HS-27A (cell line): Measurements from ENCODE around the gene PILRA.

Experiments
- DNase-seq: peaks from one replicate; pipeline ENCODE4 v3.0.0-alpha.2; 2012; ENCODE audit warnings: low read depth, missing footprints

Gene PILRA

DNA sequence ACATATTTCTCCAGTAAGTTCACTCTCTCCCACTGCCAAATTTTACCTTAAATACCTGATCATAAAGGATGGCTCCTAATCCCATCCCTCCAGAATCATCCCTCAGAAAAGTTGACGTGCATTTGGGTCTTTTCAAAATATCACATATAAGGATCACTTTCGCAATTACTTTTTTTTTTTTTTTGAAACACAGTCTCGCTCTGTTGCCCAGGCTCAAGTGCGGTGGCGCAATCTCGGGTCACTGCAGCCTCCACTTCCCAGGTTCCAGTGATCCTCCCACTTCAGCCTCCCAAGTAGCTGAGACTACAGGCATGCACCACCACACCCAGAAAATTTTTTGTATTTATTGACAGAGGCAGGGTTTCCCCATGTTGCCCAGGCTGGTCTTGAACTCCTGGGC, 37.8 kb downstream of the PILRA start:
- no peak for DNase-seq

- no peak for DNase-seq
Measured at GRCh38 chr7:100413346-100413745, 40.1 kb downstream of the PILRA start.

- no peak for DNase-seq
Measured at GRCh38 chr7:100413889-100414288, 40.6 kb downstream of the PILRA start.

DNA sequence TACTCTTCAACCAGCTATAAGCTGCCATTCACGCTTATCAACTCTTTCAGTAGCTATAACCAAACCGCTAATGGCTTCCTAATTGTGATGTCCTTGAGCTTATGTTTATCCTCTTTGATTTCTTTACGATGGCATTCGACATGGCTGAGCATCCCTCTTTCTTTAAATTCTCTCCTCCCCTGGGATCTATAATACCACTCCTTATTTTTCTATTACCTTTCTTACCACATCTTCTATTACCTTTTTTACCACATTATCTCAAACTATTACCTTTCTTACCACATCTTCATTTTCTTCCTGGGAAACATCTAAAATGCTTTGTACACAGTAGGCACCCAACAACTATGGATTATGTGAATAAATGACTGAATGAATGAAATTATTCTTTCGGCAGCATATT, 42.2 kb downstream of the PILRA start:
- DNase-seq, result no peak

GRCh38 chr7:100418930-100419659, 45.8 kb downstream of the PILRA start:
- no peak for DNase-seq

DNA sequence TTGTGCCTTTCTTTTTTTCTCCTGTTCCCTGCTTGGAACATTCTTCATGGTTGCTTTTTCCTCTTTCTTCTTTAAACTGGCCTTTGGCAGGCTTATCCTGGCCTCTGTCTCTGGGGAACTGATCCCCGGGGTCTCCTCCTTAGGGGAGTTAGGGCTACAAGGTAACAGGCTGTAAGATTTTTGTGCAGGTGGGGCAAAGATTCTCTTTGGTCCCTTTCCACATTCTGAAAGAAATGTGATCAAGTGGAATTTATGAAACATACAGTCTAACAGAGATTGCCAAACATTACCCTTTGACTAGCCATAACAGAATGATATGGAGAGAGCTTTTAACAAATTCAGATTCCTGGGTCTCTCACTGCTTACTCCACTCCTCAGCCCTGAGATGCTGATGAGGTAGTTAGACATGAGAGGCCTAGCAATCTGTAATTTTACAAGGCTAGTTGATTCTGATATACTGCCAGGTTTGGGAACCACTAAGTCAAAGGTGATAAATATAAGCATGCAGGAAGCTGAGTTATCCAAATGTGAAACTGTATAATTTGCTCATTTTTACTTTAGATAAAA, 46.5 kb downstream of the PILRA start:
- DNase-seq, result no peak

DNA sequence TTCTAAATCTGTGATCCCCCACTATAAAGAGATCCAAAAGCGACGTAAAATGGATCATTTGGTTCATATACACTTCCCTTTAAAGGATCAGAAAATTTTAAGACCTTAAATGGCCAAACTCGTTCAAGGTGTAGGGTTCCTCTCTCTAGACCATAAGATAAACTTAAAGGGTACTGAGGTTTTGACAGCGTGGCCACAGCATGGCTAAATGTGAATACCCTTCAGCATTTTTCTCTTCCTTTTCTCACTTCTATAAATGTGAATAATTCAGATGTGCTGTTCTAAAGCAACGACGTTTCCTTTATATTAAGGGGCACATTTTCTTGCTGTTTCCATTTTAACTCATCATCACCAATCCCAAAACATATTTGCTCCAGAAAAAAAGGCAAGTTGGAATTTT, 50.0 kb downstream of the PILRA start:
- DNase-seq, result no peak

GRCh38 chr7:100425347-100425746, 52.1 kb downstream of the PILRA start:
- no peak for DNase-seq

GRCh38 chr7:100426516-100426915, 53.2 kb downstream of the PILRA start:
- DNase-seq, result no peak

DNA sequence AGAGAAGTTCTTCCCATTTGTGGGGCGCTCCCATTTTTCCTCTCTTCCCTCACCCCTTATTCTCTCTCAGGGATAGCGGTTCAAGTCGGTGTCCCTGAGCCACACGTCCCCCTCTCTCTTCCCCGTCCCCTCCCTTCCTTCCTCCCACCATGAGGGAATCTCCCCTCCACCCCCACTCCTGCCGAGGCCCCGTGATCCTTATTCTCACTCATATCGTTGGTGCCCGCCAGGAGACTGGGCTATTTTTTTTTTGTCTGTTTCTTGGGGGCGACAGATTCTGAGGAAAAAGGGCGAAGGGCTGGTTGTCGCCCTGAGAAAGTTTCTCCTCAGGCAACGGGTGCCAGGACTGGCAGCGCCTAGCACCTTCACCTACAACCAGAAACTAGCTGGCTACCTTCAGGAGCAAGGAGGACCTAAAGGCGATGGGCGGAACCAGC, 54.5 kb downstream of the PILRA start:
- DNase-seq, result no peak

DNA sequence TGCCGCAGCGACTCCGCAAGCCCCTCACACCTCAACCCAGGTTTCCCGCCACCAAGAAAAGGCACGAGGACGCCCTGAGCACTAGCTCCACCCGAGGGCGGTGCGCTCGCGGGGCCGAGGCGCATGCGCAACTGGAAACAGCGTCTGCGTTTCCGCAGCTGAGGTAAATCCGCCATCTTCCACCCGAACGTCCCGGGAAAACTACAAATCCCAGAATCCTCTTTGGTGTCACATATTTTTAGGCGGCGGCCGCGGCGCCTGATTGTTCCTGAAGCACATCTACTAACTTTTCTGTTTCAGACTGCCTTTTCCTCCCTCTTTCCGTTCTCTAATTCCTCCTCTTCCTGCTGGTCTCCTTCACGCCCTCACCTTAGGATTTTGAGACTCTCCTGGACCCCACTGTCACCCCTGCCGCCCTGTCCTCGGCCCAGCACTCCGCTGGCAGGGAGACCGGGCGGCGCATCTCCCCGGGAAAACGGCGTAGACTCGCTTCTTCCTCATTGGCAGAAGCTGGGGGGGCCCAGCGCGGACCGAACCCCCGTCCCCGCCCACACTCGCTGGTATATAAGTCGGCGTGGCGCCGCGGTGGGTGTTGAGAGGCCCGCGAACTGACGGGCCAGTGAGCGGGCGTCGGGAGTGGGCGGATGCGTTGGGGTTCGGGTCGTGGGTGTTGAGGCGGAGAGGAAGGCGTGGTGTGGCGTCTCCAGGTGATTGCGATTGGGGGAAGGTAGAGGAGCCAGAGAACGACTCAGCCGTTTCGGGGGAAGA, 55.1 kb downstream of the PILRA start, which contains the start of gene ZCWPW1:
Gene ZCWPW1 (minus strand): TSS at position 505 of the 768 bp plus-strand sequence. CDS start 8,054 bp downstream, outside the sequence.
- peak; percentile 88 for DNase-seq

DNA sequence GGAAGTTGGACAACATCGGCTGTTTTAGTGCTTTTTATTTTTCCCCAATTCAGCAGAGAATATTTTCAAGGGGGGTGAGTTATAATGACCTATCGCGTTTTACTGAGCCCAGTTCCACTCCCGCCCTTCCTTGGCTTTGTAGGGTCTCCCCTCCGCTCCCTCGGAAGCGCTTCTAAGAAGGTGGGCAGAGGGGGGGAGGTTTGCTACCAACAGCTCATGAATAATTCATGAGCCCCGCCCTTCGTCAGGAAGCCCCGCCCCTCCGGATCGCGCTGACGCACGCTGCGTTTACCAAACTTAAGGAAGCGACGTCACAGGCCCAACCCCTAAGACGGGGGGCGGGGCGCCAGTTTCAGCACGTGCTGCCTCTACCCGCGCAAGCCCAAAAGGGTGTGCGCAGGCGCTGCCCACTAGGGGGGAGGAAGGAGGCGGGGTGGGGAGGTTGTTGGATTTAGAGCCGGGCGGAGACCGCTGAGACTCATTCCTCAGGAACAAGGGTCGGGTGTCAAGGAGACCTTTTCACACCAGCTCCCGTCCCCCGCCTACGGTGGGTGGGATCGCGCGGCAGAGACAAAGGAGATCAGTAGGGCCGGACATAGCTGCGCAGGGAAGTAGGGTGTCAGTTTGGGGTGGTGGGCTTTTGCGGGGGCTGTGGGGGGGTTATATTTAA, 55.8 kb downstream of the PILRA start:
- peak; percentile 93 for DNase-seq

GRCh38 chr7:100429637-100430492, 56.6 kb downstream of the PILRA start, which contains the start of gene MEPCE:
Gene MEPCE, plus strand, starts transcription at chr7:100429831. Its CDS starts 188 bp downstream, at chr7:100430019.
- peak; percentile 69 for DNase-seq

DNA sequence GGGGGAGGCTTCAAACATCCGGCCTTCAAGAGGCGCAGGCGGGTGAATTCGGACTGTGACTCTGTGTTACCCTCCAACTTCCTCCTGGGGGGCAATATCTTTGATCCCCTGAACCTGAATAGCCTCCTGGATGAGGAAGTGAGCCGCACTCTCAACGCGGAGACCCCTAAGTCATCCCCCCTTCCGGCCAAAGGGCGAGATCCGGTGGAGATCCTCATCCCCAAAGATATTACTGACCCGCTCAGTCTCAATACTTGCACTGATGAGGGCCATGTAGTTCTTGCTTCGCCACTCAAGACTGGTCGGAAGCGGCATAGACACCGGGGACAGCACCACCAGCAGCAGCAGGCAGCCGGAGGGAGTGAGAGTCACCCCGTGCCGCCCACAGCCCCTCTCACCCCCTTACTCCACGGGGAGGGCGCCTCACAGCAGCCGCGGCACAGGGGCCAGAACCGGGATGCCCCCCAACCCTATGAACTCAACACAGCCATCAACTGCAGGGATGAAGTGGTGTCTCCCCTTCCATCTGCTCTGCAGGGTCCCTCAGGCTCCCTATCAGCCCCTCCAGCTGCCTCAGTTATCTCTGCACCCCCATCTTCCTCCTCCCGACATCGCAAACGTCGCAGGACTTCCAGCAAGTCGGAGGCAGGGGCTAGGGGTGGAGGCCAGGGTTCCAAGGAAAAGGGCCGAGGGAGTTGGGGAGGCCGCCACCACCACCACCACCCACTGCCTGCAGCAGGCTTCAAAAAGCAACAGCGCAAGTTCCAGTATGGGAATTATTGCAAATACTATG, 57.4 kb downstream of the PILRA start:
- DNase-seq, result no peak

DNA sequence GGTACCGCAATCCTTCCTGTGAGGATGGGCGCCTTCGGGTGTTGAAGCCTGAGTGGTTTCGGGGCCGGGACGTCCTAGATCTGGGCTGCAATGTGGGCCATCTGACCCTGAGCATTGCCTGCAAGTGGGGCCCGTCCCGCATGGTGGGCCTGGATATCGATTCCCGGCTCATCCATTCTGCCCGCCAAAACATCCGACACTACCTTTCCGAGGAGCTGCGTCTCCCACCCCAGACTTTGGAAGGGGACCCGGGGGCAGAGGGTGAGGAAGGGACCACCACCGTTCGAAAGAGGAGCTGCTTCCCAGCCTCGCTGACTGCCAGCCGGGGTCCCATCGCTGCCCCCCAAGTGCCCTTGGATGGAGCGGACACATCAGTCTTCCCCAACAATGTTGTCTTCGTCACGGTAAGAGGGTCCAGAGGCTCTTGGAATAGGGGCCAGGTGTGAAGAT, 58.0 kb downstream of the PILRA start:
- DNase-seq, result no peak

- no peak for DNase-seq
Measured at GRCh38 chr7:100432053-100432452, 58.8 kb downstream of the PILRA start.

DNA sequence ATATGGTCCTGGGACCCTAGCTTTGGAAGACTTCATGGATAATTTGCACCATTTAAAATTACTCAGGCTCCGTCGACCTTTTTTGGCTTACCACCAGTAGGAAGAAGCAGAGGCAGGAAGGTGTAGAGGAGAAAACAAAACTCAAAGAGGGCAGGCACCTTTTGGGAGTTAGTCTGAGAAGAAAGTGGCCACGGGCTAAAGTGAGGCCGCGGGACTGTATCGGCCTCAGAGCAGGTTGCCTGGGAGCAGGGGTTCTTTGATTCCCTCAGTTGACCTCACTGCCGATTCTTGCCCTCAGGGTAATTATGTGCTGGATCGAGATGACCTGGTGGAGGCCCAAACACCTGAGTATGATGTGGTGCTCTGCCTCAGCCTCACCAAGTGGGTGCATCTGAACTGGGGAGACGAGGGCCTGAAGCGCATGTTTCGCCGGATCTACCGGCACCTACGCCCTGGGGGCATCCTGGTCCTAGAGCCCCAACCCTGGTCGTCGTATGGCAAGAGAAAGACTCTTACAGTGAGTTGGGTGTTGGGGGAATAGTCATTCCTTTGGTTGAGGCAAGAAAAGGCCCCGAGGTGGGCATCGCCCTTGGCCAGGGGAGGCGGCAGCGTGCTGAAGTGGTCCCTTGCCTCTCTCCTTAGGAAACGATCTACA, 59.5 kb downstream of the PILRA start:
- DNase-seq, result no peak

GRCh38 chr7:100433276-100433591, 59.9 kb downstream of the PILRA start:
- no peak for DNase-seq

DNA sequence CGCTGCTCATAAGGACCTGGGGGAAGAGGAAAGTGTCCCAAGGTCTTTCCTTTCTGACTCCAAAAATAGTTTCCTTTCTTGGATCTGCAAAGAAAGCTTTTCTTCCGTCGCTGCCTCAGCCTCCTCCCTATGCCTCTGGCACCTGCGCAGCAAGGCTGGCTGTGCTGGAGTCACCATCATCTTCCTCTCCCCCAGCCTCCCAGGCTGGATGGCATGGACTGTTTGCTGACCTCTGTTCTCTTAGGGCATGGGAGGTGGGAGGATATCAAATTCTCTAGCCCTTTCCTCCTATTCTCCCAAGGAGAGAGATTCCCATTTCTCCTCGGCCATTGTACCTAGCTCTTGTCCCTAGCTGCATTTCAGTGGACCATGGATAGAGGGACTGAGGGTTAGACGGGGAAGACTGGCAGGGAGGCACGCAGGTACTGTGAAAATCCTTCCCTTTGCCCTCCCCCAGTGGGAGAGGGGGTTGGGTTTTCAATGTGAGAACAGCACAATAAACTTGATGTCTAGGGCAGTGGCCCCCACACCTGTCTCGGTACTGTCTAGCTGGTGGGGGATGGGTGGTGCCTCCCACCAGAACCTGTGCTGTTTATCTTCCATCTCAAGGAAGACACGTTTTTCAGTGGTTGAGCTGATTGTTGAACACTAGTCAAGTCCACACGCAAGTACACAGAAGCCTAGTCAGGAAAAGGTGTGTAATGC, 60.5 kb downstream of the PILRA start:
- DNase-seq, result no peak
